ENCODE data around the gene DRICH1.

The DRICH1 gene

GRCh38 chr22:23652711-23653110 is 20.6 kb upstream of the DRICH1 start:
- TF ChIP-seq ESRRG (CRISPR knock-in tag; IDR thresholded peaks at IDR 0.05), result no peak
- TF ChIP-seq CREB5 (CRISPR knock-in tag; IDR thresholded peaks at IDR 0.05; ENCODE audit: low read depth), result no peak
- no peak for TF ChIP-seq TCF4 (CRISPR knock-in tag; IDR thresholded peaks at IDR 0.05; ENCODE audit: borderline replicate concordance)
- no peak for TF ChIP-seq TOX (CRISPR knock-in tag; IDR thresholded peaks at IDR 0.05; ENCODE audit: borderline replicate concordance)
- TF ChIP-seq CSDC2 (CRISPR knock-in tag; IDR thresholded peaks at IDR 0.05), result no peak
- no peak for TF ChIP-seq GLIS3 (CRISPR knock-in tag; IDR thresholded peaks at IDR 0.05)
- no peak for TF ChIP-seq BACH2 (CRISPR knock-in tag; IDR thresholded peaks at IDR 0.05; ENCODE audit: borderline replicate concordance)
- no peak for TF ChIP-seq ZNF8 (CRISPR knock-in tag; IDR thresholded peaks at IDR 0.05)
- no peak for ATAC-seq

GRCh38 chr22:23652286-23652685 is 20.2 kb upstream of the DRICH1 start:
- TF ChIP-seq POU6F1 (CRISPR knock-in tag; IDR thresholded peaks at IDR 0.05; ENCODE audit: borderline replicate concordance, low read depth) (no peak), ZC3H10 (CRISPR knock-in tag; IDR thresholded peaks at IDR 0.05) (no peak), OSR1 (CRISPR knock-in tag; IDR thresholded peaks at IDR 0.05) (no peak), CSDC2 (CRISPR knock-in tag; IDR thresholded peaks at IDR 0.05) (no peak), TSHZ2 (CRISPR knock-in tag; IDR thresholded peaks at IDR 0.05) (no peak), ZNF70 (CRISPR knock-in tag; IDR thresholded peaks at IDR 0.05) (no peak), ZNF565 (CRISPR knock-in tag; conservative IDR thresholded peaks at IDR 0.05; ENCODE audit: low read depth) (no peak), TOX (CRISPR knock-in tag; IDR thresholded peaks at IDR 0.05; ENCODE audit: borderline replicate concordance) (no peak), ESRRG (CRISPR knock-in tag; IDR thresholded peaks at IDR 0.05) (no peak), ARNTL (CRISPR knock-in tag; IDR thresholded peaks at IDR 0.05; ENCODE audit: borderline replicate concordance, low read depth) (no peak), SNAI2 (CRISPR knock-in tag; IDR thresholded peaks at IDR 0.05) (no peak), BACH2 (CRISPR knock-in tag; IDR thresholded peaks at IDR 0.05; ENCODE audit: borderline replicate concordance) (no peak), GLIS3 (CRISPR knock-in tag; IDR thresholded peaks at IDR 0.05) (no peak), RARB (CRISPR knock-in tag; IDR thresholded peaks at IDR 0.05) (no peak), CREB5 (CRISPR knock-in tag; IDR thresholded peaks at IDR 0.05; ENCODE audit: low read depth) (no peak), PATZ1 (CRISPR knock-in tag; IDR thresholded peaks at IDR 0.05; ENCODE audit: borderline replicate concordance) (no peak), ISL1 (CRISPR knock-in tag; IDR thresholded peaks at IDR 0.05) (no peak), ZFP30 (CRISPR knock-in tag; IDR thresholded peaks at IDR 0.05) (no peak), PPARA (CRISPR knock-in tag; IDR thresholded peaks at IDR 0.05; ENCODE audit: borderline replicate concordance) (no peak), CSRNP3 (CRISPR knock-in tag; IDR thresholded peaks at IDR 0.05) (no peak)
- no peak for ATAC-seq

All from SK-N-SH treated with all-trans-retinoic acid at 6 μM for 48 hours (cell line).